Measurements from ENCODE around the gene COL20A1.
"Not testable (repeated sequence)": the region's sequence is repeated elsewhere in the genome, so short reads cannot be mapped to it uniquely, and the experiment has no call there.

Gene COL20A1

GRCh38 chr20:63365601-63366389 lies 72.8 kb downstream of the COL20A1 start:
- no peak for DNase-seq

GRCh38 chr20:63366390-63367365 lies 73.7 kb downstream of the COL20A1 start:
- DNase-seq: no peak

GRCh38 chr20:63367446-63368055 lies 74.6 kb downstream of the COL20A1 start:
- DNase-seq: no peak

GRCh38 chr20:63368151-63368550 lies 75.2 kb downstream of the COL20A1 start:
- no peak for DNase-seq

- no peak for DNase-seq
These were observed 76.1 kb downstream of the COL20A1 start for GRCh38 chr20:63369024-63369530.

- no peak for DNase-seq
These were observed 77.0 kb downstream of the COL20A1 start for GRCh38 chr20:63369724-63370617.

- DNase-seq: no peak
These were observed 77.7 kb downstream of the COL20A1 start for GRCh38 chr20:63370618-63371187.

GRCh38 chr20:63371291-63371865 lies 78.4 kb downstream of the COL20A1 start:
- DNase-seq: no peak

GRCh38 chr20:63372971-63373885 lies 80.2 kb downstream of the COL20A1 start:
- no peak for DNase-seq

GRCh38 chr20:63373996-63374395 lies 81.0 kb downstream of the COL20A1 start:
- no peak for DNase-seq

- no peak for DNase-seq
These were observed 81.5 kb downstream of the COL20A1 start for GRCh38 chr20:63374504-63374903.

GRCh38 chr20:63375438-63375837 lies 82.5 kb downstream of the COL20A1 start:
- DNase-seq: no peak

GRCh38 chr20:63376283-63377250 lies 83.6 kb downstream of the COL20A1 start:
- DNase-seq: no peak

- no peak for DNase-seq
These were observed 84.4 kb downstream of the COL20A1 start for GRCh38 chr20:63377256-63377941.

- no peak for DNase-seq
These were observed 85.0 kb downstream of the COL20A1 start for GRCh38 chr20:63377951-63378381.

GRCh38 chr20:63378626-63379025 lies 85.6 kb downstream of the COL20A1 start:
- DNase-seq: no peak

GRCh38 chr20:63379296-63379695 lies 86.3 kb downstream of the COL20A1 start:
- no peak for DNase-seq

GRCh38 chr20:63379872-63380271 lies 86.9 kb downstream of the COL20A1 start:
- not testable (repeated sequence) for DNase-seq
